ENCODE results near the gene FRMPD2.
"Not testable (repeated sequence)": the region's sequence is repeated elsewhere in the genome, so short reads cannot be mapped to it uniquely, and the experiment has no call there.

The FRMPD2 gene

DNA sequence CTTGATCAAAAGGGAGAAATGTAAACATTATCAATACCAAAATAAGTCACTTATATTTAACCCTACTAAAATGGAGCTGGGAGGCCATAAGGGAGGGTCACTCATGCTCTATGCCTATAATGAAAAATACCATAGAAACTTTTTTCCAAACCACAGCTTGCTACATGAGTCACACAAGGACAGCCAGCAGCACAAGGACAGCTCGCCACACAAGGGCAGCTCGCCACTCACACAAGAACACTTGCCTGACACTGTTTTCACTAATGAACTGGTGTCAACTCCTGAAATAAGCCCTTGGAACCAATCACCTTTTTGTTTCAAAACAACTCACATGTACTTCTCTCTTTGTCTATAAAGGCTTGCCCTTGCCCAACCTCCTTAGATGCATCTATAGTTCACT lies 43.3 kb downstream of the FRMPD2 start:
- peak; percentile 57 for DNase-seq

DNA sequence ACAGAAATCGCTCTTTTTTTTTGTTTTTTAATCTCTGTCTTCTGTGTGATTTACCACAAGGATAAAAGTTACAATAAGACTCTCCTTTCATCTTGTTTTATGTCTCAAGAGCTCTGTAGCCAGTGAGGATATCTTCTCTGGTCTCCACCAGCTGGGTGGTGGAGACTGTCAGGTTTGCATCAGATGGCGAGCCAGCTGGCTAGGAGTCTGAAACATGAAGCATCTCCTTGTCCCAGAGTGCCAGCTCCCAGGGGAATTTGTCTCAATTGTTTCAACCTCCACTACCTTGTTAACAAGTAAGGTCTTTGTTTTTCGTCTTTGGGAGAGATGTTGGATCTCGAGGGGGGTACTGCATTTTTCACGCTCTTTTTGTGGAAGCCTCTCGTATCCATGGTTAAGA lies 47.3 kb downstream of the FRMPD2 start:
- DNase-seq: peak; percentile 20

DNA sequence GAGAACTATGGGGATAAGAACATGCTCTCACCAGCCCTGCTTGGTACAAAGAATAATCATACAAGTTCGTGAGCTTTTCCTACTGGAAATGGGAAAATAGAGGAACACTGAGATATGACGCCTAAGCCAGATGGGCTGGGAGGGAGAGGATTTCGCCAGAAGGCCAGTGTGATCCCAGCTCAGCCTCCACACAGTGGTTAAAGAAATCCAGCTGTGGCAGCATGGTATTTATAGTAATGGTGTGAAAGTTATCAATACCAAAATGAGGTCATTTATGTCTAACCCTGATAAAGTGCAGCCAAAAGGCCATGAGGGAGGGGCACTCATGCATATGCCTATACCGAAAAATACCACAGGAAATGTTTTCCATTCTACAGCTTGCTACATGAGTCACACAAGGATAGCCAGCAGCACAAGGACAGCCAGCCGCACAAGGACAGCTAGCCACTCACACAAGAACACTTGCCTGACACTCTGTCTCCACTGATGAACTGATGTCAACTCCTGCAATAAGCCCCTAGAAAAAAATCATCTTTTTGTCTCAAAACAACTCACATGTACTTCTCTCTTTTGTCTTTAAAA lies 49.4 kb downstream of the FRMPD2 start:
- DNase-seq: no peak

DNA sequence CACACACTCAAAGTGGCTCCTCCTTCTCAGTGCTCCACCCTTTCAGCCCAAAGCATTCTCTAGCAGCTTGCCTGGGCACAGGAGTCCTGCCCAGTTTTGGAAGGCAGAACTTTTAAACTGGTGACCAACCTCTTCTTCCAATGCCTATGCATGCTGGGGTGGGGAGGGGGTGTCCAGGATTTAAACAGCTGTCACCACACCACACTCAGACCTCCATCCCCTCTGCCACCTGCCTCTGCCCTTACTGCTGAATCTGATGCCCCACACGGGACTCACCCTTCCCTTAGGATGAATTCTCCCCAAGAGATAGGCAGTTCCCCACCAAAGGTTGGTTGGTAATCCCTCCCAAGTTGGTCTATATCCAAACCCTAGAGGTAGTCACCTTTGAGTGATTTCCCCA lies 50.2 kb downstream of the FRMPD2 start:
- DNase-seq: no peak

DNA sequence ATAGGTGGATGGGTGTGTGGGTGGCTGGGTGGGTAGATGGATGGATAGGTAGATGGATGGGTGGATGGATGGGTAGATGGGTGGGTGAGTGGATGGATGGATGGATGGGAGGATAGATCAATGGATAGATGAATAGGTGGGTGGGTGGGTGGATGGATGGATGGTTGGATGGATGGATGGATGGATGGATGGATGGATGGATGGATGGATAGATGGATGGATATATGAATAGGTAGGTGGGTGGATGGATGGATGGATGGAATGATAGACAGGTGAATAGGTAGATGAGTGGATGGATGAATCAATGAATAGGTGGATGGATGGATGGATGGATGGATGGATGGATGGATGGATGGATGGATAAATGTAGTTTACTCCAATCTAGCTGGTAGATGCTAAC lies 52.7 kb downstream of the FRMPD2 start:
- no peak for DNase-seq

DNA sequence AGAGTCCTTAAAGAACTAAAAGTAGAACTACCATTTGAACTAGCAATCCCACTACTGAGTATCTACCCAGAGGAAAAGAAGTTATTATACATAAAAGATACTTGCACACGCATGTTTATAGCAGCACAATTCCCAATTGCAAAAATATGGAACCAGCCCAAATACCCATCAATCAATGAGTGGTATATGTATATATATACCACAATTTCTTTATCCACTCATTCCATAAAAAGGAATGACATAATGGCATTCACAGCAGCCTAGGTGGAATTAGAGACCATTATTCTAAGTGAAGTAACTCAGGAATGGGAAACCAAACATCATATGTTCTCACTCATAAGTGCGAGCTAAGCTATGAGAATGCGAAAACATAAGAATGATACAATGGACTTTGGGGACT lies 53.5 kb downstream of the FRMPD2 start:
- not testable (repeated sequence) for DNase-seq

DNA sequence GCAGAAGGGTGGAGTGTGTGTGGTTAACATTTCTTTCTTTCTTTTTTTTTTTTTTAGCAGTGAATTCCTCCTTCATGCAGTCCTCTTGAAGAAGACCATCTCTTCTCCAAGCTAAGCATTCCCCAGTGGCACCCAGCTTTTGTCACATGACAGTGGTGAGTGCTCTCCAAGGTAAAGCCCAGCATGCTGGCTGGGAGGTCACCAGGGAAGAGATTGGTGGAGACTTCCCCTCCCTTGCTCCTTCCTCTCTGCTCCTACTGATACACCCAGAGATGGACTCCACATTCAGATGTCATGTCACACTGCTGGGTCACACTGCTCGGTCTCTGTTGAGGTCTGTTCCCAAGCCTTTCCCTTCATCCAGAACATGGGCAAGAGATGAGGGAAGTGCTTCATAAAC lies 55.3 kb downstream of the FRMPD2 start:
- no peak for DNase-seq

DNA sequence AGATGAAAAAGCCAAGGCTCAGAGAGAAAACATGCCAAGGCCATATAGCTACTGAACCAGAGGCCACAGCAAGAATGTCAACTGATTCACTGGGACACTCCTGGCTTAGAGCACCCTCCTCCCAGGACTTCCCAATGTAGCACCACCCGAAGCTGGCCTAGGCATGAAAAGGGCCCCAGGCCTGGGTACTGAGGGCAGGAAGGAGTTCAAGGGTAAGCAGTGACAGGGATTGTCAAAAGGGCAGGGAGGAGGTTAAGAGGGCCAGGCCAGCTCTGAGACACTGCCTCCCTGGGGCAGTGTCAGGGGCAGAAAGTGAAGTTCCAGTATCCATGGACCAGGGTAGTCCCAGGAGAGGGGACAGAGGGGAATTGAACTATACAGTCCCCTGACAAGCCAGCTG lies 57.8 kb downstream of the FRMPD2 start:
- DNase-seq: no peak

DNA sequence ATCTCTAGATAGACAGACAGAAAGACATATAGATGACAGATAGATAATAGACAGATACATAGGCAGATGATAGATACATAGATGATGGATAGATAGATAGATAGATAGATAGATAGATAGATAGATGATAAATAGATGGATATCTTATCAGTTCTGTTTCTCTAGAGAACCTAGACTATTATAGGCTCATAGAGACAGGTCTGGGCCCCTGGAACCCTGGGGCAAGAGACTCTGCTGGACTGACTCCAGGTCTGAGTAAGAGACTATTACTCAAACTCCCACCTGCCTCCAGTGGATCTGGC lies 58.3 kb downstream of the FRMPD2 start:
- no peak for DNase-seq

DNA sequence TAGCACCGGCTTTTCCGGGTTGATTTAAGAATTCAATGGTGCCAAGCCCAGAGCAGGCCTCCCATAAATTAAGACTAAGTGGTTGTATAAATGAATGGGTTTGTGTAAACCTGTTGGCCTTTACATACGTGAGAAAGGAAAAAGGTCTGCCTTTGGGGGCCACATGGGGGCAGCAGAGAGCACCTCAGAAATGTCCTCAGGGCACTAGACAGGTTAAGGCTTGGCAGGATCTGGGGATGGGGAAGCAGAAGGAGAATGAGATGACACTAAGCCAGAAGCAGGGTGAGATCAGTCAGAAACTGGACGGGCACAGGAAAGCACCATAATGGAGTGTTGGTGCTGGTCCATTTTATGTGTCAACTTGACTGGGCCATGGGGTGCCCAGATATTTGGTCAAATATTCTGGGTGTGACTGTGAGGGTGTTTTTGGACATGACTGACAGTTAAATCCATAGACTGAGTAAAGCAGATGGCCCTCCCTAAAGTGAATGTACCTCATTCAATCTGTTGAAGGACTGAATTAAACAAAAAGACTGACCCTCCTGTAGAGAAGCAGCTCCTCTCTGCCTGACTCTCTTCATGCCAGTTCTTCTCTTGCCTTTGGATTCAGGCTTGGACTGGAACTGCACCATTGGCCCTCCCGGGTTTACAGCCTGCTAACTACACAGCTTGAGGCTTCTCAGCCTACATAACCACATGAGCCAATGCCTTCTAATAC lies 58.9 kb downstream of the FRMPD2 start:
- DNase-seq: no peak

DNA sequence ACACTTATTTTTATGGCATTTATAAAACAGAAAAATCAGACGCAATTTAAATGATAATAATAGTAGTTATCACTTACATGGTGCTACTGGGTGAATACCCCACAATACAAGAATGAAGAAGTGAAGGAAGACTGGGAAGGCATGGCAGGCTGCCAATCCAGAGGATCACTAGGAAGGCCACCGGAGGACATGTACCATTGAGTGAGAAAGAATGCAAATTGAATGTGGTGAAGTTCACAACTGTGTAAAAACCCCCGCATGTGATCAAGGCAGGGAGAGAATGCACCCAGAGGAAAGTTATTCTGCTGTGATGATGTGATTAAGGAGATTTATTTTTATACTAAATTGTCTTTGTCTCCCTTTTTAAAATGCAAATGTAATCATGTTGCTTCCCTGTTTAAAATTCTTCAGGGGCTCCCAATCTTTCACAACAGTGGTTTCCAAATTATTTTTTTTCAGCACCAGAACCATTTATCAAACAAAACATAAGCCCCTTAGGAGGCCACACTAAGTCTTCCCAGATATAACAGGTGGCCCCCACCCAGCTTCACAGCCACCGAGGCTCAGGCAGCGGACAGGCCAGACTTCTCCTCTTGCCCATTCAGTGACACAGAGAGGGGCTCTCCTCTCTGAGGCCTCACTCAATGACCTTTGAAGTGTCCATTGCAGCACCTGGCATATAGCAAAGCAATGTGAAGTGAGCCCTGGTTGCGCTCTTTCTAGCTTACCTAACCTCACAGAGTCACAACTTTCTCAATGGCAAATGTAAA lies 59.6 kb downstream of the FRMPD2 start:
- DNase-seq: no peak

DNA sequence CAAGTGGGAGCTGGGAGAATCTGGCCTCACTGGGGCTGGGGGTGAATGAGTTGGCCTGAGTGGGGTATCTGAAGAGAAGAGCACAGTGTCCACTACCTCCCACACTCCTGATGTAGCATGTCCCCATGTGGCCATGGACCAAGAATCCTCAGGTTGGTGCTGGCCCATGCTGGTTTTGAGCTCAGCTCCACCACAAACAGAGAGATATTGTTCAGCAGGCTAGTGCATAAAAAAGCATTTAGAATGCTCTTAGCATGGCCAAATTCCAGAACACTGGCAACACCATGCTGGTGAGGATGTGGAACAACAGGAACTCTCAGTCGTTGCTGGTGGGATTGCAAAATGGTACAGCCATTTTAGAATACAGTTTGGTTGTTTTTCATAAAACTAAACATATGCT lies 61.4 kb downstream of the FRMPD2 start:
- no peak for DNase-seq

DNA sequence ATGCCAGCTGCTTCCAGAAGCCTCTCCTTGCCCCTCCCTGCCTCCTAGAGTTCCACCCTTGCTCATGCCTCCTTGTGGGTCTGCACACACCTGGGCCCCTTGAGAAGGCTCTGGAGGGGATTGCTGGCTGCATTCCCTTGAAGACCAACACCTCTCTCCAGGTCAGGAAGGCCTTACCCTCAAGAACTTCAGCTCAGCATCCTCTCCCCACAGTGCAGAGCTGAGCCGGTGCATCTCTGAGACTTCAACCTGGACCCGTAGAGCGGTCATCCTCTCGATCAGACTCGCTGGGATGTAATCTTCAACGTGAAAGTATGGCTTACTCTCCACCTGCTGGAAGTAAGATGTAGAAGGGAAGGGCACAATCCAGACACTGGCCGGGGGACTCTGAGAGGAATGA lies 62.7 kb downstream of the FRMPD2 start:
- DNase-seq: no peak

DNA sequence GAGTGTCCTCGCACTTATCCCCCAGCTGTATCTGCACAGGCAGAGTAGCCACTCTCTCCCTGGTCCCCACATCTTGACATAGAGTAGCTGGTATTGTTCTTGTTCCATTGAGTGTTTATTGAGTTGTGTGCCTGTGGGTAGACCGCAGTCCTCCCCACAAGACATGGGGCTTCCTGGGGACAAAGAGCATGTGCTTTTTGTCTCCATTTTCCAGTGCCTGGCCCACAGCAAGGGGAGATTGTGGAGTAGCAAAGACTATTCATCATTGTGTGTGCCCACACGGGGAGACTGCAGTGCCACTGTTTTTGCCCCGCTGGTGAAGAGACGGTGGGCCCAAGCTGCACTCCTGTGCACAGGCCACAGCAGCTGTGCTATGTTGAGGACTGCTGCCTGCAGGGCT lies 63.5 kb downstream of the FRMPD2 start:
- DNase-seq: no peak

DNA sequence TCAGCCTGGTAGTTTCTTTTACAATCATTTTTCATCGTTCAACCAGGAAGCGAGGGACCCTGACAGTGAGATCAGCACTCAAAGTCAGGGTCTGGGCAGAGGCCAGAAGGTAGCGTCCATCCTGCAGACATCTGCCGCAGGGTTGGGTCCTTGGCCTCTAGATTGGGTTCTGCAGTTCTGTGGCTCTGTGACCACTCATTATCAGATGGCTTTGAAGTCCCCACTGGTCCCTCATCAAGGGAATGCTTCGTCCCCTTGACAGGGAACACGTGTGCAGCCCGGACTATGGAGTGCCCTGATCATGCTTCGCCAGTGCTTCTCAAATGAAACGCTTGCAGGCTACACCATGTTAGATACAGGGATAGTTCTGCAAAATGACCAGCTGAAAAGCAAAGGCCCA lies 64.1 kb downstream of the FRMPD2 start:
- no peak for DNase-seq

DNA sequence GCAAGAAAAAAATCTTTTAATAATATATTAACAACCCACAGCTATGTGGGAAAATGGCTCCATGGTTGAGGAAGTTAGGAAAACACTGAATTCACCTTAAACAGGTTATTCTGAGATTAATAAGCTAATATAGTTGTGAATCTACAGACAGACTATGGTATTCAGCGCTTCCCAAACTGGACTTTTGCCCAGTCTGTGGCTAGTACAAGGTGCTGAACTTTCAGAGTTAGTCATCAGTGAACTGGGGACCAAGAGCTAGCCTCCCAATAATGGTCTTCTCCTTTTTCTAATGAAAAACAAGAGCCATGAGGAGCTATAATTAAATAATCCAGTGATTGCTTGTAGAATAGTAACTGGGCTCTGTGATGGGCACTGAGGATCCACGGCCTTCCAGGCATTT lies 65.3 kb downstream of the FRMPD2 start:
- no peak for DNase-seq

DNA sequence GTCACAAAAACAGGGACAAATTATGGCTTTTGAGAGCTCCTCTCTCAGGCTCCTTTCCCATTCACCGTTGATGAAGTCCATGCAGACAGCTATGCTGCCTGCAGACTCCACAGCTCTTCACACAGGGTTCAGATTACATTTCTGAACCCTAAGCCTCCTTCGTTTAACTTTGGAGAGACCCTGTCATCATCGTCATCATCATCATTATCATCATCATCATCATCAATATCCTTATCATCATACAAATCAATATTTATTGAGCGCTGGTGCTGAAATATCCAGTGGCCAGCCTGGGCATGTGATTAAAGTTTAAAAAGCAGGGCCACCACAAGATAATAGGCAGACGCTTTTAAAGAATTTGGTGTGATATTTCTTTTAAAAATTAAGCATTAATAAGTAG lies 66.6 kb downstream of the FRMPD2 start:
- no peak for DNase-seq

DNA sequence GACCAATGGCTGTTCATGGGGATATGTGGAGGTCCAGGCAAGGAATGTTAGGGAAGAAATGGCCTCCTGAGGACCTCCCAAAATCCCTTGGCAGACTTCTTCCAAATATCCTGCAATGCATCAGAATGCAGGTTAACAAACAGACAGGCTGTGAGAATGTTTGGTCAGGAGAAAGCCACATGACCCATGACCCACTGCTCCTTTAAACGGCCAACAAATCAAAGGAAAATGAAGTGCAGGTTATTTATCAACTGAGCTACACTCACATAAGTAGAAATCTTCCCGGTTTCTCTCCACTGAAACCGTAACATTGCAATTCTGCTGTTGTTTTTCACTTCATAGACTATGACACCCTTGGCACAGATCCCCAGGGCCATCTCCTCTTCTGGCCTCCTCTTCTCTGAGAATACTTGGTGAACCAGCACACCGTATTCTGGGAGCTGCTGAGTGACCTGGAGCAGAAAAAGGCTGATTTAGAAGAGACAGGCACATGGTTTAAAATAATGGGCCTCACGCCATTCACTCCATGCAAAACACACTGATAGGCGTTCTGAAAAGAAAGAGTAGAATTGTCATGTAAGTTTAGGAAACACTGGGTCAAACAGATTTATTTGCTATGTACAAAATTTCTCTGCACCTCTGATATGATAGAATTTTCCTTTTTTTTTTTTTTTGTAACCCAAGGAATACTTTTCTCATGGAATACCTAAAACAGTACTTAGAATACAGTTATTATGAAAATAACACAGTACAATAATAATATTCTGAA lies 67.8 kb downstream of the FRMPD2 start:
- no peak for DNase-seq

DNA sequence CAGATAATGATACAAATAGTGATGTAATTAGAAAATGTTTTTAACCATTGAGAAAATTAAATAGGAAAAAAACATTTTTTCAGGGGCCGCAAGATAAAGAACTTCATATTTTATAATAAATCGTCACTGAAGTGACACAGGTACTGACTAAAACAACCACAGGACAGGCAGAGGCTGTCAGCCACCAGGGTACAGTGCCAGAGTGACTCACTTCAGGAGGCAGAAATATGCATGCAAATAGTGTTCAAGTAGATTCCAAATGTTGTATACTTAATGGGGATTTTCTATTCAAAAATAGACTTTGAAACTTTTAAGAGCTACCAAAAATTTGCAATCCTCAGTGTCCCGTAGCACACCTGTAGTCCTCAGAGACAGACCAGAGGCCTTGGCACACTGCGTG lies 68.6 kb downstream of the FRMPD2 start:
- DNase-seq: no peak

DNA sequence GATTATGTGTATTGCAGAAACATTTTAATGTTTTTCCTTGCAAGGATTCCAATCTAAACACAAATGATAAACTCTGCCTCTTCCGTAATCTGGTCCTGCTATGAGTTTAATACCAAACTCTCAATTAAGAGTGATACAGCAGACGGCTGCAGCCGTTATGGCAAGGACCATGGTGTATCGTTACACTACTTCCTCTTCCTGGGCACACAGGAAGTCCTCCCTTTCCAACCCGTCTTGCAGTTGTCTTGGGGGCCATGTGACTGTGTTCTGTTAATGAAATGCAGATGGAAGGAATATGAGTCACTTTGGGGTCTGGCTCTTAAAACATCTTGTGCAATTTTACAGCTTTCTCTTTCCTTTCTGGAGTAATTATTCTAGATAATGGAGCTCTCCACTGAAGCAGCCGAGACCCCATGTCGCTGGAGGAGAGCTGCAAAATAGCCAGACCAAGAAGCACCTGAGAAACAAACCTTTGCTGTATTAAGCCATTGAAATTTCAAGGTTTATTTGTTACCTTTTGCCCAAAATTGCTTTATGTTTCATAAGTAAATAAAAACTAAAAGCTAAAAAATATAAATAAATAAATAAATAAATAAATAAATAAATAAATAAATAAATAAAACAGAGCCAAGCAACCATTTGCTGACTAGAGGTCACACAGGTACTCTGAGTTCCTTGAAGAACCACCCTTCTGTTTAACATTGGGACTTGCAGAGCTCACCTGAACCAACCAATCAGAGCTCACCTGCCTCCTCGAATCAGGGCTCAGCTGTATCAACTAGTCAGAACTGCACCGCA lies 74.7 kb downstream of the FRMPD2 start:
- DNase-seq: no peak

DNA sequence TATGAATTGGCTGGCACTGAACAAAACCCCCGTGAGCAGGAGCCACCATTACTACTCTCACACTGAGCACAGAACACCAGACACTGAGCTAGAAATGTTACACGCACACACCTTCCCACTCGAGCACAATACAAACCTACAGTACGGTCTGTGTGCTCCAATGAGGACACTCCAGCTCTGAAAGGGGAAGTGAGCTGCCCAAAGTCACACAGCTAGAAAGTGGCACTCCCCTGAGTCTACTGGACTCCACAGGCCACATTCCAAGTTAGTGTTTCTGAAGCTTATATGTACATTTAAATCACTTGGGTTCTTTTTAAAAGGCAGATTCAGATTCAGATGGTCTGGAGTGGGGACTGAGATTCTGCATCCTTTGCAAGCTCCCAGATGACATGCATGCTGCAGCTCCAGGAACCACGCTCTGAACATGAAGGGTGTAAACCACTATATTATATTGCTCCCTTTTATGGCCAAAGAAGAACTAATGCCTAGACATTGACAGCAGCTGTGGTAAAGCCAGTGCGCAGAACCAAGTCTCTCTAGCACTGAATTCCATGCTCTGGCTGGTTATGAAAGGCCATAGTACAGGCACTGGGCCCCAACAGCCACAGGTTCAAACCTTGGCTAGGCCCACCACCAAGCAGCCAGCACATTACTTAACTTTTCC lies 77.1 kb downstream of the FRMPD2 start:
- no peak for DNase-seq

DNA sequence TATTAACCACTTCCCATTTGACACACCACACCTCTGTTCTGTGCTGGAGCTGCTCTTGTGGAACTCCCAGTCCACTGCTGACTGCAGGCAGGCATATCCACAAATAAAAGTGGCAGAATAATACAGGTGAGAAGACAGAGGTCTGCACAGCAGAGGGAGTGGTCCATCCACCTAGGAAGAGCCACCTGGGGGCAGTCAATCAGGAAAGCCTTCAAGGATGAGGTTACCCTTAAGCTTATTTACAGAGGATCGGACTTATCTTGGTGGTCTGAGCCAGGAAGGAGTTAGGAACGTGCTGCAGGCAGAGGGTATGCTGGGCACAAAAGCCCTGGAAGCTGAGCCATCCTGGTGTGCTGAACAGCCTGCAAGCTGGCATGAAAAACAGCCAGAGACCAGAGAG lies 78.7 kb downstream of the FRMPD2 start:
- no peak for DNase-seq
